Renal cortical epithelial cell (primary cell): Measurements from ENCODE around the gene TRIM51G. TPM values are rescaled to one million over a fixed set of nuclear protein-coding genes. Genes with fewer than 3 reads are reported as not detected.
"Not testable (repeated sequence)": the region's sequence is repeated elsewhere in the genome, so short reads cannot be mapped to it uniquely, and the experiment has no call there.

Experiments used
- DNase-seq: peaks from one replicate; pipeline ENCODE4 v3.0.0-alpha.2; 2011; ENCODE audit warnings: low read depth
- total RNA-seq: library from RNA; depleted of rRNA; stranded (reverse); fragments of >200 nt; gene quantifications from 2 replicates; pipeline ENCODE4 v1.2.3, GENCODE V29; 2014

TRIM51G gene
- not detected in 2 replicates for total RNA-seq

- DNase-seq = not testable (repeated sequence)
Observed at GRCh38 chr11:48983785-48984184, at the start of gene TRIM51G. TRIM51G (minus strand) TSS chr11:48983885; CDS start chr11:48981695, 2,190 bp downstream.

- DNase-seq = not testable (repeated sequence)
Observed at GRCh38 chr11:49028523-49028922, 44.8 kb upstream of the TRIM51G start, which contains the start of gene TRIM49B. TRIM49B (plus strand) TSS chr11:49028823; CDS start chr11:49031600, 2,777 bp downstream.

- DNase-seq = not testable (repeated sequence)
Observed at GRCh38 chr11:48968592-48968991, 15.1 kb downstream of the TRIM51G start.

- DNase-seq = not testable (repeated sequence)
Observed at GRCh38 chr11:48955315-48956049, 28.2 kb downstream of the TRIM51G start.

- not testable (repeated sequence) for DNase-seq
Observed at GRCh38 chr11:48945796-48946195, 37.9 kb downstream of the TRIM51G start.

Other genes with a start within 250 kb of the TRIM51G start
- gene TRIM49B, start 44.9 kb upstream of the TRIM51G start, total RNA-seq = not detected in 2 replicates
- not detected in 2 replicates for gene TRIM64C, start 75.2 kb upstream of the TRIM51G start, total RNA-seq
- 0.55 TPM in 1 of 2 replicates, not detected in the other for gene FOLH1, start 224.7 kb upstream of the TRIM51G start, total RNA-seq